Measurements from ENCODE around the gene BAMBI. TPM values are rescaled to one million over a fixed set of nuclear protein-coding genes. Genes with fewer than 3 reads are reported as not detected.

Gene BAMBI
- total RNA-seq, 1 donor from 2014 or later, result 50.6 TPM

GRCh38 chr10:28690545-28690944, 13.2 kb downstream of the BAMBI start:
- H3K9me3 Mint-ChIP-seq (ENCODE audit: unreplicated experiment), result no peaks in the 10 kb centered on the region
- no peak for DNase-seq (ENCODE audit: low read depth)
- H3K27ac ChIP-seq (ENCODE audit: low read depth, low read length), result no peak overlapping the region
- no peak overlapping the region for H3K4me2 ChIP-seq (ENCODE audit: low read length)
- H2AFZ ChIP-seq (ENCODE audit: low read depth, low read length), result no peak overlapping the region
- TF ChIP-seq EZH2 (IDR thresholded peaks at IDR 0.05; ENCODE audit: insufficient read depth, low read length) (no peak), CTCF (IDR thresholded peaks at IDR 0.05; ENCODE audit: insufficient read depth, low read depth, low read length) (no peak)
- H3K4me1 ChIP-seq (ENCODE audit: insufficient read depth, low read length), result no peaks in the 10 kb centered on the region
- H3K4me1 Mint-ChIP-seq (ENCODE audit: low read depth, unreplicated experiment), result peaks cover 20% of the 10 kb centered on the region
- H3K9ac ChIP-seq (ENCODE audit: low read length), result no peak overlapping the region
- no peaks in the 10 kb centered on the region for H3K36me3 ChIP-seq (ENCODE audit: insufficient read depth, low read length)
- H3K4me3 Mint-ChIP-seq (ENCODE audit: unreplicated experiment), result no peak overlapping the region
- FAIRE-seq, result no peak
- H4K20me1 ChIP-seq (ENCODE audit: insufficient read depth, low read length), result no peaks in the 10 kb centered on the region
- no peaks in the 10 kb centered on the region for H3K79me2 ChIP-seq (ENCODE audit: insufficient read depth, low read length)
- H3K27me3 ChIP-seq (ENCODE audit: insufficient read depth, low read length), result no peaks in the 10 kb centered on the region
- H3K9me3 ChIP-seq (ENCODE audit: insufficient read depth, low read depth, low read length), result no peaks in the 10 kb centered on the region
- no peak overlapping the region for H3K27ac Mint-ChIP-seq (ENCODE audit: unreplicated experiment)
- no peaks in the 10 kb centered on the region for H3K36me3 Mint-ChIP-seq (ENCODE audit: low read depth, unreplicated experiment)
- peaks cover 3% of the 10 kb centered on the region for H3K27me3 Mint-ChIP-seq (ENCODE audit: low read depth, unreplicated experiment)
- H3K4me3 ChIP-seq (ENCODE audit: insufficient read depth, low read depth, low read length), result no peak overlapping the region

GRCh38 chr10:28691187-28691694, 13.9 kb downstream of the BAMBI start:
- no peaks in the 10 kb centered on the region for H3K27me3 ChIP-seq (ENCODE audit: insufficient read depth, low read length)
- no peak overlapping the region for H3K4me3 Mint-ChIP-seq (ENCODE audit: unreplicated experiment)
- H3K4me1 ChIP-seq (ENCODE audit: insufficient read depth, low read length), result no peaks in the 10 kb centered on the region
- H3K36me3 ChIP-seq (ENCODE audit: insufficient read depth, low read length), result no peaks in the 10 kb centered on the region
- no peaks in the 10 kb centered on the region for H3K9me3 Mint-ChIP-seq (ENCODE audit: unreplicated experiment)
- peaks cover 19% of the 10 kb centered on the region for H3K4me1 Mint-ChIP-seq (ENCODE audit: low read depth, unreplicated experiment)
- no peaks in the 10 kb centered on the region for H3K79me2 ChIP-seq (ENCODE audit: insufficient read depth, low read length)
- no peak for DNase-seq (ENCODE audit: low read depth)
- H4K20me1 ChIP-seq (ENCODE audit: insufficient read depth, low read length), result no peaks in the 10 kb centered on the region
- no peak overlapping the region for H3K9ac ChIP-seq (ENCODE audit: low read length)
- H3K27me3 Mint-ChIP-seq (ENCODE audit: low read depth, unreplicated experiment), result peaks cover 3% of the 10 kb centered on the region
- H3K4me3 ChIP-seq (ENCODE audit: insufficient read depth, low read depth, low read length), result no peak overlapping the region
- no peak for FAIRE-seq
- no peak overlapping the region for H3K4me2 ChIP-seq (ENCODE audit: low read length)
- TF ChIP-seq CTCF (IDR thresholded peaks at IDR 0.05; ENCODE audit: insufficient read depth, low read depth, low read length), result no peak
- no peak for TF ChIP-seq EZH2 (IDR thresholded peaks at IDR 0.05; ENCODE audit: insufficient read depth, low read length)
- H3K27ac Mint-ChIP-seq (ENCODE audit: unreplicated experiment), result no peak overlapping the region
- H3K27ac ChIP-seq (ENCODE audit: low read depth, low read length), result no peak overlapping the region
- no peaks in the 10 kb centered on the region for H3K9me3 ChIP-seq (ENCODE audit: insufficient read depth, low read depth, low read length)
- H3K36me3 Mint-ChIP-seq (ENCODE audit: low read depth, unreplicated experiment), result no peaks in the 10 kb centered on the region
- no peak overlapping the region for H2AFZ ChIP-seq (ENCODE audit: low read depth, low read length)

GRCh38 chr10:28692050-28692449, 14.7 kb downstream of the BAMBI start:
- Histone ChIP-seq H3K9me3 (ENCODE audit: insufficient read depth, low read depth, low read length) (no peaks in the 10 kb centered on the region), H3K4me3 (ENCODE audit: insufficient read depth, low read depth, low read length) (no peak overlapping the region), H3K9ac (ENCODE audit: low read length) (no peak overlapping the region), H3K27me3 (ENCODE audit: insufficient read depth, low read length) (no peaks in the 10 kb centered on the region), H3K4me2 (ENCODE audit: low read length) (no peak overlapping the region), H3K4me1 (ENCODE audit: insufficient read depth, low read length) (no peaks in the 10 kb centered on the region), H3K27ac (ENCODE audit: low read depth, low read length) (no peak overlapping the region), H2AFZ (ENCODE audit: low read depth, low read length) (no peak overlapping the region), H4K20me1 (ENCODE audit: insufficient read depth, low read length) (no peaks in the 10 kb centered on the region), H3K79me2 (ENCODE audit: insufficient read depth, low read length) (no peaks in the 10 kb centered on the region), H3K36me3 (ENCODE audit: insufficient read depth, low read length) (no peaks in the 10 kb centered on the region)
- TF ChIP-seq CTCF (IDR thresholded peaks at IDR 0.05; ENCODE audit: insufficient read depth, low read depth, low read length) (no peak), EZH2 (IDR thresholded peaks at IDR 0.05; ENCODE audit: insufficient read depth, low read length) (no peak)
- DNase-seq (ENCODE audit: low read depth) (no peak), FAIRE-seq (no peak)
- Mint-ChIP-seq H3K27ac (ENCODE audit: unreplicated experiment) (no peak overlapping the region), H3K36me3 (ENCODE audit: low read depth, unreplicated experiment) (no peaks in the 10 kb centered on the region), H3K27me3 (ENCODE audit: low read depth, unreplicated experiment) (peaks cover 3% of the 10 kb centered on the region), H3K9me3 (ENCODE audit: unreplicated experiment) (no peaks in the 10 kb centered on the region), H3K4me3 (ENCODE audit: unreplicated experiment) (no peak overlapping the region), H3K4me1 (ENCODE audit: low read depth, unreplicated experiment) (peaks cover 14% of the 10 kb centered on the region)

All from astrocyte (in vitro differentiated cells and primary cell).